Stimulated activated naive CD8-positive, alpha-beta T cell treated with anti-CD3 and anti-CD28 coated beads, Interleukin-15, Interleukin-2, amounts not matched to agents 100 ng/mL and 50 ng/mL, for 24 hours (primary cell): ENCODE results near the gene AMH.
A peak's percentile ranks its signal among the peaks of the same experiment; 100 is the strongest.

Experiments
- H3K27ac Mint-ChIP-seq: one replicate; pipeline ENCODE4 v1.8.0; 2021; ENCODE audit warnings: mild to moderate bottlenecking, mixed read lengths
- H3K27me3 Mint-ChIP-seq: one replicate; pipeline ENCODE4 v1.8.0; 2021; ENCODE audit warnings: mixed read lengths
- H3K36me3 Mint-ChIP-seq: one replicate; pipeline ENCODE4 v1.8.0; 2021; ENCODE audit warnings: low read depth, mixed read lengths
- H3K4me1 Mint-ChIP-seq: one replicate; pipeline ENCODE4 v1.8.0; 2021; ENCODE audit warnings: low read depth, mixed read lengths
- H3K4me3 Mint-ChIP-seq: one replicate; pipeline ENCODE4 v1.8.0; 2021; ENCODE audit warnings: mild to moderate bottlenecking, mixed read lengths
- H3K9me3 Mint-ChIP-seq: one replicate; pipeline ENCODE4 v1.8.0; 2021; ENCODE audit warnings: mixed read lengths

Gene AMH

DNA sequence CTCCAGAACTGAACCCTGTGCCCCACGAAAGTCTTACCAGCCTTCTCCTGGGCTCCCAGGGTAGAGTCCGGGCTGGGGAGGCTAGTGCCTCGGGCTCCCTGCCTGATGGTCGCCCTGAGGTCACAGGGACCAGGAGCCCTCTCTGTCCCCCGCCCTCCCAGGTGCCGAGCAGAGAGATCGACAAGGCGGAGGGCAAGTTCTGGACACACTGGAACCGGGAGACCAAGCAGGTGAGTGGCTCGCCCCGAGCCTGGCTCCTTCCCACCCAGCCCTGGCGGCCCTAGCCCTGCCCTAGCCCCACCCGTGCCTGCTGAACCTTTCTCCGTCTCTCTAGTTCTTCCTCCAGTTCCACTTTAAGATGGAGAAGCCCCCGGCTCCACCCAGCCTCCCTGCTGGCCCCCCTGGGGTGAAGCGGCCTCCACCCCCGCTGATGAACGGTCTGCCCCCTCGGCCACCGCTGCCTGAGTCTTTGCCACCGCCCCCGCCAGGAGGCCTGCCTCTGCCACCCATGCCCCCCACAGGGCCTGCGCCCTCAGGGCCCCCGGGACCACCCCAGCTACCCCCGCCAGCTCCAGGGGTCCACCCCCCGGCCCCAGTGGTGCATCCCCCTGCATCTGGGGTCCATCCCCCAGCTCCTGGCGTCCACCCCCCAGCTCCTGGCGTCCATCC is 1.6 kb upstream of the AMH start:
- Mint-ChIP-seq H3K27ac (no peak overlapping the region), H3K27me3 (no peaks in the 10 kb centered on the region), H3K4me3 (no peak overlapping the region), H3K36me3 (peaks cover 21% of the 10 kb centered on the region), H3K4me1 (peaks cover 4% of the 10 kb centered on the region), H3K9me3 (no peaks in the 10 kb centered on the region)

GRCh38 chr19:2248136-2249009 is 750 bp upstream of the AMH start:
- Mint-ChIP-seq H3K4me1 (peaks cover 5% of the 10 kb centered on the region), H3K9me3 (no peaks in the 10 kb centered on the region), H3K27me3 (no peaks in the 10 kb centered on the region), H3K36me3 (peaks cover 17% of the 10 kb centered on the region), H3K27ac (no peak overlapping the region), H3K4me3 (no peak overlapping the region)

GRCh38 chr19:2249880-2250765 is 1.0 kb downstream of the AMH start:
- Mint-ChIP-seq H3K36me3 (peaks cover 7% of the 10 kb centered on the region), H3K4me1 (peaks cover 10% of the 10 kb centered on the region), H3K4me3 (no peak overlapping the region), H3K27me3 (no peaks in the 10 kb centered on the region), H3K9me3 (no peaks in the 10 kb centered on the region), H3K27ac (no peak overlapping the region)

- peaks cover 2% of the 10 kb centered on the region for H3K36me3 Mint-ChIP-seq
- H3K27ac Mint-ChIP-seq: no peak overlapping the region
- peaks cover 10% of the 10 kb centered on the region for H3K4me1 Mint-ChIP-seq
- H3K4me3 Mint-ChIP-seq: no peak overlapping the region
- H3K27me3 Mint-ChIP-seq: no peaks in the 10 kb centered on the region
- no peaks in the 10 kb centered on the region for H3K9me3 Mint-ChIP-seq
Observed at GRCh38 chr19:2250766-2251105, 1.6 kb downstream of the AMH start.

- H3K9me3 Mint-ChIP-seq: no peaks in the 10 kb centered on the region
- H3K4me3 Mint-ChIP-seq: peak overlapping the region; percentile 45
- H3K36me3 Mint-ChIP-seq: no peaks in the 10 kb centered on the region
- H3K27ac Mint-ChIP-seq: no peak overlapping the region
- no peaks in the 10 kb centered on the region for H3K27me3 Mint-ChIP-seq
- peaks cover 10% of the 10 kb centered on the region for H3K4me1 Mint-ChIP-seq
Observed at GRCh38 chr19:2251106-2252054, 2.3 kb downstream of the AMH start.

GRCh38 chr19:2252055-2252796 is 3.1 kb downstream of the AMH start:
- Mint-ChIP-seq H3K27ac (no peak overlapping the region), H3K27me3 (no peaks in the 10 kb centered on the region), H3K36me3 (no peaks in the 10 kb centered on the region), H3K9me3 (no peaks in the 10 kb centered on the region), H3K4me3 (peak overlapping the region; percentile 53), H3K4me1 (peaks cover 13% of the 10 kb centered on the region)

- Mint-ChIP-seq H3K4me3 (peak overlapping the region; percentile 53), H3K4me1 (peaks cover 17% of the 10 kb centered on the region), H3K9me3 (no peaks in the 10 kb centered on the region), H3K36me3 (no peaks in the 10 kb centered on the region), H3K27me3 (no peaks in the 10 kb centered on the region), H3K27ac (no peak overlapping the region)
Observed at GRCh38 chr19:2252797-2253105, 3.6 kb downstream of the AMH start.

DNA sequence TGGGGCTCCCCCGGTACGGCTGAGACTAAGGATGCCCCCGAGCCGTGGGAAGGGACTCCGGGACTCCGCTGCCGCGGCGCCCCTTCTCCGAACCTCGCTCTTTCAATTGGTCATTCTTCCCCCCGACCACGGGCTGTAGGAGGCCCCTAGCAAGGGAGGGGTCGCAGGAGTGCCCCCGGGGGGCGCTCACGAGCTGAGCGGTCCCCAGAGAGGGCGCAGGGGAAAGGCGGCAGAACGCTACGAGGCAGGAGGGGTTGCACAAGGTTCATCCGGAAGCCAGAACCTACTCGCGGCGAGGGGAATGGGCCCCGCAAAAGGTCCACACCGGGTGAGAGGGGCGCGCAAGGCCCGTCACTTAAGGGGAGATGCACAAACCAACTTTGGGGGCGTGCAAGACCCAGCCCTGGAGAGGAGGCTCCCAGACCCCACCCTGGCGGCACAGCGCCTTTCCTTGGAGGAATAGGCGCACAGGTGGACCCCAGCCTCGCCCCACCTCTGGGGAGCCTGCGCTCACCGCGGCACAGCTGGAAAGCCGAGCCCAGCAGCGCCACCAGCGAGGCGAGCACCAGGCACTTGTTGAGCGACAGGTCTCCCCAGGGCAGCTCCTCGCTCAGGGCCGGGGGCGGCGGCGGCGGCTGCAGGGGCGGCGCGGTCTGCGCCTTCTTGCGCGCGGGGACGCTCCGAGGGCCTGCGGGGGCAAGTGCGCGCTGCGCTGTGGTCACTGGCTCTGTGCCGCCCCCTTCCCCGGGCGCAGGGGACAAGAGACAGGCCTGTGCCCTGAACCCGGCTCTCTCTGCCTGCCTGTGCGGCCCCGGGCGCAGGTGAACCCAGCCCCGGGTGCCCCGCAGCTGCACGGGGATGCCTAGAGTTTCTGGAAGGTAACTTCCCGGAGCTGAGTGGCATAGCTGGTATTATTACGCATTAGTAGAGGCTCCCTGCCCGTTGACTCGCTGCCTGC is 4.3 kb downstream of the AMH start:
- H3K9me3 Mint-ChIP-seq: no peaks in the 10 kb centered on the region
- no peak overlapping the region for H3K27ac Mint-ChIP-seq
- H3K4me1 Mint-ChIP-seq: peaks cover 23% of the 10 kb centered on the region
- H3K4me3 Mint-ChIP-seq: peak overlapping the region; percentile 53
- no peaks in the 10 kb centered on the region for H3K36me3 Mint-ChIP-seq
- no peaks in the 10 kb centered on the region for H3K27me3 Mint-ChIP-seq

DNA sequence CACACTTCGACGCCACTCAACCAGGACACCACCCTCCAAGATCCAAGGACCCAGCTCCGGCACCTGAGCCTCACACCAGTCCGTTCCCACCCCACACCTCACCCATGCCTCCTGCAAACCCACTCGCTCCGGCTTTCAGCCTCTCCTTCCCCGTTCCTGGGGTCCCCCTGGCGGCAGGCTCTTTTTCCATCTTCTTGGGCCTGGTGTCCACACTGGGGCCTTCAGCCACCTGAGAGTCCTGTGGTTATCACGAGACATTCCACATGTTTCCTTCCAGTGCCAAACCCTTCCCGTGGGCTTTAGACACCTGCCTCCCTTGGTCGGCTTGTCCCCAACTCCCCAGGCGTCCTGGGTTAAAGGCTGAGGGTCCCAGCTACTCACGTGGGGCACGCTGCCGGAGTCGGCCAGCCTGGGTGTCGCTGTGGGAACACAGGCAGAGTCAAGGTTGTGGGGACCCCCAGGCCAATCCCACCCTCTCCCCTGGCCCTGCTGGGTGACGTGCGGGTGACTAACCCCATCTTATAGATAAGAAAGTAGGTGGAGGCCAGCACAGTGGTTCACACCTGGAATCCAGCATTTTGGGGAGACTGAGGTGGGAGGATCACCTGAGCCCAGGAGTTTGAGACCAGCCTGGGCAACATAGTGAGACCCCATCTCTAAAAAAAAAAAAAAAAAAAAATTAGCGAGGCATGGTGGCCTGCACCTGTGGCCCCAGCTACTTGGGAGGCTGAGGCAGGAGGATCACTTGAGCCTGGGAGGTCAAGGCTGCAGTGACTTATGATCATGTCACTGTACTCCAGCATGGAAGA is 5.1 kb downstream of the AMH start:
- H3K4me3 Mint-ChIP-seq: peak overlapping the region; percentile 8
- no peaks in the 10 kb centered on the region for H3K36me3 Mint-ChIP-seq
- H3K27ac Mint-ChIP-seq: no peak overlapping the region
- no peaks in the 10 kb centered on the region for H3K9me3 Mint-ChIP-seq
- peaks cover 29% of the 10 kb centered on the region for H3K4me1 Mint-ChIP-seq
- no peaks in the 10 kb centered on the region for H3K27me3 Mint-ChIP-seq

GRCh38 chr19:2255112-2255845 is 6.2 kb downstream of the AMH start:
- H3K9me3 Mint-ChIP-seq: no peaks in the 10 kb centered on the region

GRCh38 chr19:2255982-2256685 is 7.0 kb downstream of the AMH start, which contains the start of gene JSRP1:
JSRP1 (minus strand) TSS chr19:2256417; CDS start chr19:2255314, 1,103 bp downstream.
- Mint-ChIP-seq H3K9me3 (no peaks in the 10 kb centered on the region), H3K27ac (no peak within 1 kb of the TSS), H3K4me1 (peaks cover 36% of the 10 kb centered on the region), H3K27me3 (no peaks in the 10 kb centered on the region), H3K36me3 (no peaks in the 10 kb centered on the region), H3K4me3 (no peak within 1 kb of the TSS)

More at GRCh38 chr19:2255112-2255845, 6.2 kb downstream of the AMH start:
- H3K4me3 Mint-ChIP-seq: no peak overlapping the region
- H3K27ac Mint-ChIP-seq: no peak overlapping the region
- H3K27me3 Mint-ChIP-seq: no peaks in the 10 kb centered on the region
- no peaks in the 10 kb centered on the region for H3K36me3 Mint-ChIP-seq
- H3K4me1 Mint-ChIP-seq: peaks cover 34% of the 10 kb centered on the region
